Measurements from ENCODE around the gene PIWIL4.
"Not testable (repeated sequence)": the region's sequence is repeated elsewhere in the genome, so short reads cannot be mapped to it uniquely, and the experiment has no call there.

The PIWIL4 gene

DNA sequence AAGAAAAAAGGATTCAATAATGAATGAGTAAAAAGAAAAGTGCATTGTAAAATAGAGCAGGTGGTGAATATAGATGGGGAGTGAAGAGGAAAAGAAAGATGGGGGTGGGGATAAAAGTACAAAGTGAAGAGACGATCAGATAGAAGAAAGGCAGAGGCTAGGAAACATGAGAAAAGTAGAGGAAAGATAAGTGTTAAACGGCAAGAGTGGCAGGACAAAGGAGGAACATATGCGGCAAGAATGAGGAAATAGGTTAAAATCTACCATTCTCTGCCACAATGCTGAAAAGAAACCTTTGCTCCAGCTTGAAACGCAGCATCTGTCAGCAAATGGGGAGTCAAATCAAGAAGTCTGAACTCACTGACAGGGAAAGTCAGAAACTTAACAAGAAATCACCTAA is 16.7 kb upstream of the PIWIL4 start:
- no peak for DNase-seq

DNA sequence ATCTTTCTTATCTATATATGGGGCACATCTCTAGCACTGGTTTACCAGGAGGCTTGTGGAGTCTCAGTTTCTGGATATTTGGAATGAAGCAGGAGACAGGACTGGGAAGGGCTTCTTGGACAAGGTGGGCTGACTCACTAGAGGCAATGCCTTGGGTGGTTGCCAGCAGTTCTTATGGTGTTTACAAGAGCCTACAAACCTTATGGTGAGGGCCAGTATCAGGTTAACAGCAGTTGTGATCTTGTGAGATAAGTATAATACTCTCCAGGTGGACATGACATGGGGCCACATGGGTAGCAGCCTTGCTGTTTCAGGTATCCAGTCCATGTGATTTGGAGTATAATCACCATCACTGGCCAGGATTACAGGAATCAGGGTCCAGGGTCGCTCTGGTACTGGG is 13.2 kb upstream of the PIWIL4 start:
- DNase-seq = no peak

GRCh38 chr11:94555752-94556329 is 11.3 kb upstream of the PIWIL4 start:
- DNase-seq = not testable (repeated sequence)

GRCh38 chr11:94557421-94557820 is 9.7 kb upstream of the PIWIL4 start:
- DNase-seq = no peak

GRCh38 chr11:94557992-94558391 is 9.2 kb upstream of the PIWIL4 start:
- DNase-seq = no peak

GRCh38 chr11:94558468-94558867 is 8.7 kb upstream of the PIWIL4 start:
- no peak for DNase-seq

- DNase-seq = no peak
Observed at GRCh38 chr11:94558932-94559331, 8.2 kb upstream of the PIWIL4 start.

- no peak for DNase-seq
Observed at GRCh38 chr11:94559361-94559760, 7.8 kb upstream of the PIWIL4 start.

DNA sequence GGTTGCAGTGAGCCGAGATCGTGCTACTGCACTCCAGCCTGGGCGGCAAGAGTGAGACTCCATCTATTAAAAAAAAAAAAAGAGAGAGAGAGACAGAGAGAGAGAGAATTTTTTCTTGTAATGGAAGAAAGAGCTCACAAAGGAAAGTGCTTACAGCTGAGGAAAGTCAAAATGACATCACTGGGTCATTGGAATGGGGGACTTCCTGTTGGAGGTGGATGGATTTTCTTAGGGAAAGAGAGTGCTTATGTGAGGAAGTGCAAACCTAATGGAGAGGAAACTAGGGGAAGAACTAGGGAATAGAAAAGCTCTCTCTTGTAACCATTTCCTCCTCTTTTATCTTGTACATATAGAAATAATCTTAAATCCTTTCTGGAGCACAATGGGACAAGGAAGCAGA is 6.3 kb upstream of the PIWIL4 start:
- DNase-seq = no peak

GRCh38 chr11:94563176-94563847 is 3.9 kb upstream of the PIWIL4 start:
- DNase-seq = no peak

GRCh38 chr11:94563848-94564467 is 3.2 kb upstream of the PIWIL4 start:
- no peak for DNase-seq

DNA sequence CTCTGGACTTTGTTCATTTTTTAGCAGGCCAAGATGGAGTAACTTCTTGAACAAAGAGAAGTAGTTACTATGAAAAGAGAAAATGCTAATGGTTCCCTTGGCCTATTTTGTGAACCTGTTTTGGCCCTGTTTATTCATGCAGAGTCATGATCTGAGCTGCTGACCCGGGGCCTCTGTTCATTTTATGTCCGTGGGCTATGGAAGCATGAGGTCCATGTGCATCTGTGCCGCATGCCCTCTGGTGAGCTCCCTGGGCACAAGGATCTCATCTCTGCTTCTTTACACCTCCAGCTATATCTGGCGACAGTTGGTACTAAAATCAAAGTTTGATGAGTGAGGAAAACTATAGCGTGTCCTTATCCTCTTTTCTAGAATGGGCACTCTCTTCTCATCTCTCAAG is 1.0 kb downstream of the PIWIL4 start:
- DNase-seq = no peak

GRCh38 chr11:94568717-94569116 is 1.5 kb downstream of the PIWIL4 start:
- DNase-seq = no peak

GRCh38 chr11:94572975-94573374 is 5.8 kb downstream of the PIWIL4 start:
- DNase-seq = not testable (repeated sequence)

- no peak for DNase-seq
Observed at GRCh38 chr11:94574193-94574961, 7.2 kb downstream of the PIWIL4 start.

DNA sequence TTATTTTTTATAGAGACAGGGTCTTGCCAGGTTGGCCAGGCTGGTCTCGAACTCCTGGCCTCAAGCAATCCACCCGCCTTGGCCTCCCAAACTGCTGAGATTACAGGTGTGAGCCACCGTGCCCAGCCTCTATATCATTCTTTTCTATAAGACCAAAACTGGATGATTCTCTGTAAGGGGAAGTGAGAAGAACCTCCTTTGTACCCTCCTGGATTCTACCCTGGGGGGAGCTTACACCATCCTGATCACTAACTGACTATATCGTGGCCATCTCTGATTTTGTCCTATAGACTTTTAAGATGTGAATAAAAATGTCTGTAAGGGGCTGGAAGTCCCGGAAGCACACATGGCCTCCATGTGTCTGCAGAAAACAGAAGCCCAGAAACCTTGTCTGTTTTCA is 9.1 kb downstream of the PIWIL4 start:
- no peak for DNase-seq

DNA sequence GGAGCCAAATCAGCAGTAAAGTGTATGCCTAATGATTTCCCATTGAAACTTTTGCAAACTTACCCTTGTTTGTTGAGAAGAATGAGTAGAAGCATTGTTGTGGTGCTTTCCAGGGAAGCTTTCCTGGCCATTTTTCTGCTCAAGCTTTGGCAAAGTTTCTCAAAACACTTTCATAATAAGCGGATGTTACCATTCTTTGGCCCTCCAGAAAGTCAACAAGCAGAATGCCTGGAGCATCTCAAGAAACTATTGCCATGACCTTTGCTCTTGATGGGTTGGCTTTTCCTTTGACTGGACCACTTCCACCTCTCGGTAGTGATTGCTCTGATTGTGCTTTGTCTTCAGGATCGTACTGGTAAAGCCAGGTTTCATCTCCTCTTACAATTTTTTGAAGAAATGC is 10.7 kb downstream of the PIWIL4 start:
- DNase-seq = no peak

- DNase-seq = no peak
Observed at GRCh38 chr11:94581926-94582325, 14.8 kb downstream of the PIWIL4 start.

DNA sequence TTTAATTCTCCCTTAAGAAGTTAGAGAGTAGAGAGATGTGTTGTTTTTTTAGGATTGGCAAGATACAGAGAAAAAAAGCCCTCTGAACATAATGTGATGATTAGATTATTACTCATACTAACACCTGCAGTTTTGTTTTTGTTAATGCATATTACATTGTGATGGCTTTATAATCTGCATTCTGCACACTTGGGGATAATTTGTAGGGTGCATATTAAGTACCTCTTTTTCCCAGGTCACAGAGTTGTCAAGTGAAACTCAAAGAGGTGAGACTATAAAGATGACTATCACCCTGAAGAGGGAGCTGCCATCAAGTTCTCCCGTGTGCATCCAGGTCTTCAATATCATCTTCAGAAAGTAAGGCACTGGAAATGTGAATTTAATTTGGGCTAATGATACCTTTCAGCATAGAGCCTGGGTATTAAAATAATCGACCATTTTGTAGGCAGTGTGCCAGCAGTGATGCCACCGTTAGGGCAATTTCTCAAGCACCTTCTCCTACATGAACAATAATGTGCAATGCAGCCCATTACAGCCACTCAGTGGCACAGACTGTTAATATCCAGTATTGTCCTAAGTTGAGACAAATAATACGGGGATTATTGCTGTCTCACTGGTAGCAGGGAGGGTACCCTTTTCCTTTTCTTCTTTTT is 16.2 kb downstream of the PIWIL4 start:
- no peak for DNase-seq

GRCh38 chr11:94583866-94584500 is 16.8 kb downstream of the PIWIL4 start:
- no peak for DNase-seq

GRCh38 chr11:94584978-94585377 is 17.8 kb downstream of the PIWIL4 start:
- DNase-seq = no peak

DNA sequence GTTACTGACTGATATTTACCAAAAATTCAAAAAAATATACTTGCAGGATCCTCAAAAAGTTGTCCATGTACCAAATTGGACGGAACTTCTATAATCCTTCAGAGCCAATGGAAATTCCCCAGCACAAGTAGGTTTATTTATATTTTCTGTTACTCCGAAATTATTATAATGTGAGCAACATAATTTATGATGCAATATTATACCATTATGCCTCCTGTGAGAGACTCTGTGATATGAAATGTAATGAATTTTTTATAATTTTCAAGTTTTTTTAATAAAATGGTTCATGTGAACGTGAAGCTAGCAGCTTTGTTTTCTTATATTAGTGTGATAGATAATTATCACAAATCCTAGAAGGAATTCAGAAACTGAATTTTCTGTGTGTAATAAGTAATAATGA is 18.2 kb downstream of the PIWIL4 start:
- no peak for DNase-seq

DNA sequence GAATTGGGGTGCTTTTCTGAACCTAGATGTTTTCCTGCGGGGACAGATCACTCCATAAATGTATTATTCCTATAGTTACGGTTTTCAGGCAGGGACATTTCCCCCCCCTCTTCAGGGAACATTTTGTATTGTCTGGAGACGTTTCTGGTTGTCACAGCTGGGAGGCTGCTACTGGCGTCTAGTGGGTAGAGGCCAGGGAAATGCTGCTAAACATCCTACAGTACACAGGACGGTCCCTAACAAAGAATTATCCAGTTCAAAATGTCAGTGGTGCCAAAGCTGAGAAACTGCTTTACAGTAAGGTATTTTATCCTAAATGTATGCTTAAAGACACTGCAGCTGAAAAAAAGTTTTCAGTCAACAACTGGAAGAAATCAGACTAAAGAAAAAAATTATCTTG is 19.4 kb downstream of the PIWIL4 start:
- DNase-seq = no peak

Data from stimulated activated CD4-positive, alpha-beta T cell treated with anti-CD3 and anti-CD28 coated beads, Interleukin-2, amount 100 ng/mL, for 48 hours (primary cell).